CD4-positive, alpha-beta T cell (primary cell): ENCODE measurements around the gene NOL6. TPM values are rescaled to one million over a fixed set of nuclear protein-coding genes. Genes with fewer than 3 reads are reported as not detected.

Experiments
- ATAC-seq: fragments of 200-7000 bp; cut with Tn5 transposase; one replicate; pipeline ENCODE4 v1.10.0; 2022; ENCODE audit warnings: mild to moderate bottlenecking; ENCODE audit not compliant: poor library complexity
- CTCF ChIA-PET: fragments of 350-600 bp; sonication (Branson Sonifier 250); formaldehyde crosslinking; loops from one replicate; lab custom pipeline; 2021; ENCODE audit warnings: antibody characterized with exemption, inconsistent platforms; lab: Charles Lee
- POLR2A ChIA-PET: fragments of 350-600 bp; sonication (Branson Sonifier 250); formaldehyde crosslinking; loops from one replicate; lab custom pipeline; 2021; ENCODE audit warnings: antibody characterized with exemption, inconsistent platforms; lab: Charles Lee
- DNase-seq, 14 experiments: peaks; one replicate each; pipeline ENCODE4 v3.0.0-alpha.2; 2013 to 2020; ENCODE audit warnings: mixed read lengths in 2 of 14
- H3K27ac ChIP-seq, 2 donors: one replicate each; pipeline versions ENCODE4 v1.5.1 to v1.7.0; 2013; ENCODE audit warnings: low read length in 2 of 2, low read depth in 1 of 2, mild to moderate bottlenecking in 1 of 2
- H3K27me3 ChIP-seq, 2 experiments: 1 replicate in 1 of 2; 2 replicates in 1 of 2; pipeline versions ENCODE4 v1.6.1 to v1.7.0; 2013; ENCODE audit warnings: low read length in 2 of 2, control low read depth in 1 of 2, mild to moderate bottlenecking in 1 of 2, moderate library complexity in 1 of 2; ENCODE audit not compliant: insufficient read depth in 2 of 2, control insufficient read depth in 1 of 2
- H3K36me3 ChIP-seq: one replicate; pipeline ENCODE4 v1.6.1; 2013; ENCODE audit warnings: low read length, control low read depth; ENCODE audit not compliant: insufficient read depth
- H3K4me1 ChIP-seq: one replicate; pipeline ENCODE4 v1.6.1; 2013; ENCODE audit warnings: low read length, control low read depth; ENCODE audit not compliant: insufficient read depth
- H3K4me3 ChIP-seq: one replicate; pipeline ENCODE4 v1.5.1; 2013; ENCODE audit warnings: mild to moderate bottlenecking, low read length, moderate library complexity
- H3K9me3 ChIP-seq, 2 experiments: 1 replicate in 1 of 2; 2 replicates in 1 of 2; pipeline versions ENCODE4 v1.6.1 to v1.7.0; 2013; ENCODE audit warnings: low read length in 2 of 2, mild to moderate bottlenecking in 2 of 2, control low read depth in 1 of 2, moderate library complexity in 1 of 2; ENCODE audit not compliant: control insufficient read depth in 1 of 2, insufficient read depth in 1 of 2
- H3K27ac Mint-ChIP-seq: one replicate; pipeline ENCODE4 v1.8.0; 2020; ENCODE audit warnings: mixed read lengths
- H3K27me3 Mint-ChIP-seq: one replicate; pipeline ENCODE4 v1.8.0; 2021; ENCODE audit warnings: mixed read lengths
- H3K36me3 Mint-ChIP-seq: one replicate; pipeline ENCODE4 v1.8.0; 2021; ENCODE audit warnings: low read depth, mixed read lengths
- H3K4me1 Mint-ChIP-seq: one replicate; pipeline ENCODE4 v1.8.0; 2021; ENCODE audit warnings: low read depth, mixed read lengths
- H3K4me3 Mint-ChIP-seq: one replicate; pipeline ENCODE4 v1.8.0; 2020; ENCODE audit warnings: mild to moderate bottlenecking, mixed read lengths
- H3K9me3 Mint-ChIP-seq: one replicate; pipeline ENCODE4 v1.8.0; 2020; ENCODE audit warnings: mixed read lengths
- intact Hi-C, 2 experiments: fragments of 100-400 bp; cut with DNase I in 1 of 2; cut with micrococcal nuclease in 1 of 2; formaldehyde crosslinking; loops; one replicate each; pipeline versions ENCODE4 v1.15.1 to v1.9.0; 2023 to 2025; cut with DNase I, micrococcal nuclease
- total RNA-seq, 174 experiments: library from RNA in 2 of 174; stranded (reverse) in 2 of 174; gene quantifications; one replicate each; pipeline ENCODE4 v1.2.3 and lab custom pipeline; 2021 to 2026
- TF ChIP-seq, protein P1 (sequence below): fragments of 200-600 bp; IDR thresholded peaks from one replicate; pipeline ENCODE4 v1.8.0; 2022; ENCODE audit warnings: antibody characterized with exemption, mild to moderate bottlenecking

Gene NOL6
- total RNA-seq, 2 experiments from 2014 or later = 30.5 to 30.6 TPM

DNA sequence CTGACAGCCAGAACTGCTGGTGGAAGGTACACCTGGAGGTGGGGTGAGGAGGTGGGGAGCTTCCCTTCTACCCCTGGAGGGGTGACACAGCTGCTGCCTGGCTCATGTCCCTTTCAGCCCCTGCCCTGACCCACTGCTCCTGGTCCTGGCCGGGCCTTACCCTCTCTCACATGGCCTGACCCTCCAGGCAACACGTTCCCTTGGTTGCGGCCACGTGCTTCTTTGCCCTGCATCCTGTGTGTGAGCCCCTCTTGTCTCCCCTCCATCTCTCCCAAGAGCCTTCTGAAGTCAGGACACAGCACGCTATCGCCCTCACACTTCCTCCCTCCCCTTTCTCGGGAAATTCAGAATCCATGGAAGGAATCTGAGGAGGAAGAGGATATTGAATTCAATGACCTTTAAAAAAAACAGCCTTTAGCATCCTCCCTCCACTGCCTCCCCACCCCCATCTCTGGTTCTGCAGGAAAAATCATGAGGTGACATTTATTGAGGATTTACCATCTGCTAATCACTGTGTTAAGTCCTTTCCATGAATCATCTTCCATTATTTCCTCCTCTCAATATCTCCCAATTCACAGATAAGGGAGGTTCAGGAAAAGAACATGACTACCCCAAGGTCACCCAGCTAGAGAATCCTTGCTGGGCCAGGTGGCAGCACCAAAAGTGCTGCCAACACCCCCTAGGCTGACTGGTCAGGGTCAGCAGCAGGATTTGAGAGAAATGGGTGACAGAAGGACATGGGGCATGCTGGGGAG is 34.6 kb downstream of the NOL6 start:
- H3K4me1 ChIP-seq = peaks cover 41% of the 10 kb centered on the region

DNA sequence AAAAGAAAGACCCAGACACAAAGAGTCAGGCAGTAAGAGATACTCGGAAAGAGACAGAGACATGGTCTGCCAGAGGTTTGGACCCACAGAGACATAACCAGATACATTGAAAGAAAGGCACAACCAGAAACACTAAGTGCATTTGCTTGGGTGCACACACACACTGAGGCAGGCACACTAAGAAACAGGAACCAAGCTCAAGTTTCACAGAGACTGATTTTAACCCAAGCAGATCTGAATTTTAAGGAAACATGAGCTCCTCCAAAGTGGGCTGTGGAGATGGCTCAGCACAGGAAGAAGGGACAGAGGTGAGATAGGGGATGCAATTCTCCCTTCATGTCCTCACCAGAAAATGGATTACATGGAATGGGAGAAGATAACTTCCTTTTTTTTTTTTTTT is 35.8 kb downstream of the NOL6 start:
- peaks cover 25% of the 10 kb centered on the region for H3K4me1 Mint-ChIP-seq
- no peaks in the 10 kb centered on the region for H3K9me3 Mint-ChIP-seq
- Histone ChIP-seq H3K36me3 (peaks cover 29% of the 10 kb centered on the region), H3K9me3 (no peaks in the 10 kb centered on the region), H3K4me3 (no peak overlapping the region), H3K27ac (no peak overlapping the region), H3K4me1 (peaks cover 29% of the 10 kb centered on the region), H3K27me3 (no peaks in the 10 kb centered on the region)
- no peak for ATAC-seq
- DNase-seq = no peak
- intact Hi-C loops = no loop called here
- no peaks in the 10 kb centered on the region for H3K27me3 Mint-ChIP-seq
- peaks cover 31% of the 10 kb centered on the region for H3K36me3 Mint-ChIP-seq
- TF ChIP-seq, protein P1, sequence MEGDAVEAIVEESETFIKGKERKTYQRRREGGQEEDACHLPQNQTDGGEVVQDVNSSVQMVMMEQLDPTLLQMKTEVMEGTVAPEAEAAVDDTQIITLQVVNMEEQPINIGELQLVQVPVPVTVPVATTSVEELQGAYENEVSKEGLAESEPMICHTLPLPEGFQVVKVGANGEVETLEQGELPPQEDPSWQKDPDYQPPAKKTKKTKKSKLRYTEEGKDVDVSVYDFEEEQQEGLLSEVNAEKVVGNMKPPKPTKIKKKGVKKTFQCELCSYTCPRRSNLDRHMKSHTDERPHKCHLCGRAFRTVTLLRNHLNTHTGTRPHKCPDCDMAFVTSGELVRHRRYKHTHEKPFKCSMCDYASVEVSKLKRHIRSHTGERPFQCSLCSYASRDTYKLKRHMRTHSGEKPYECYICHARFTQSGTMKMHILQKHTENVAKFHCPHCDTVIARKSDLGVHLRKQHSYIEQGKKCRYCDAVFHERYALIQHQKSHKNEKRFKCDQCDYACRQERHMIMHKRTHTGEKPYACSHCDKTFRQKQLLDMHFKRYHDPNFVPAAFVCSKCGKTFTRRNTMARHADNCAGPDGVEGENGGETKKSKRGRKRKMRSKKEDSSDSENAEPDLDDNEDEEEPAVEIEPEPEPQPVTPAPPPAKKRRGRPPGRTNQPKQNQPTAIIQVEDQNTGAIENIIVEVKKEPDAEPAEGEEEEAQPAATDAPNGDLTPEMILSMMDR = no peak
- H3K27ac Mint-ChIP-seq = peak overlapping the region; percentile 10
- CTCF ChIA-PET = interaction anchor here (1.7 kb wide), 1 partner anchor 22 kb away, joined by 7 read pairs; no protein-coding TSS in a partner anchor
- POLR2A ChIA-PET = interaction anchor here (1.8 to 3.0 kb wide), 2 partner anchors 9 to 22 kb away, joined by 7 to 14 read pairs; partner anchors contain the start of gene AQP3
- no peak overlapping the region for H3K4me3 Mint-ChIP-seq

More for the DNA sequence above, 34.6 kb downstream of the NOL6 start:
- H3K36me3 ChIP-seq = peaks cover 41% of the 10 kb centered on the region
- H3K9me3 ChIP-seq = no peaks in the 10 kb centered on the region
- H3K27me3 ChIP-seq = no peaks in the 10 kb centered on the region
- H3K4me1 Mint-ChIP-seq = peaks cover 25% of the 10 kb centered on the region
- no peaks in the 10 kb centered on the region for H3K27me3 Mint-ChIP-seq
- H3K27ac Mint-ChIP-seq = no peak overlapping the region
- no peak overlapping the region for H3K4me3 ChIP-seq
- H3K4me3 Mint-ChIP-seq = no peak overlapping the region
- TF ChIP-seq, protein P1 = no peak
- H3K27ac ChIP-seq = no peak overlapping the region
- CTCF ChIA-PET = interaction anchor here (1.0 to 1.7 kb wide), 2 partner anchors 24 to 35 kb away, joined by 3 to 7 read pairs; no protein-coding TSS in a partner anchor
- POLR2A ChIA-PET = interaction anchor here (0.8 to 3.0 kb wide), 3 partner anchors 8 to 20 kb away, joined by 3 to 14 read pairs (median 3); partner anchors contain the start of gene AQP3
- DNase-seq (peak in 1 of 14 experiments; percentile 2), ATAC-seq (no peak)
- intact Hi-C loops = no loop called here
- peaks cover 43% of the 10 kb centered on the region for H3K36me3 Mint-ChIP-seq
- H3K9me3 Mint-ChIP-seq = no peaks in the 10 kb centered on the region

- Histone ChIP-seq H3K27ac (no peak overlapping the region), H3K4me3 (no peak overlapping the region), H3K36me3 (peaks cover 22% of the 10 kb centered on the region), H3K9me3 (no peaks in the 10 kb centered on the region), H3K27me3 (no peaks in the 10 kb centered on the region), H3K4me1 (peaks cover 23% of the 10 kb centered on the region)
- no peak overlapping the region for H3K4me3 Mint-ChIP-seq
- H3K36me3 Mint-ChIP-seq = peaks cover 24% of the 10 kb centered on the region
- H3K27ac Mint-ChIP-seq = no peak overlapping the region
- POLR2A ChIA-PET = interaction anchor here (1.8 to 3.0 kb wide), 2 partner anchors 10 to 21 kb away, joined by 7 to 14 read pairs; partner anchors contain the start of gene AQP3
- intact Hi-C loops = no loop called here
- no peaks in the 10 kb centered on the region for H3K27me3 Mint-ChIP-seq
- peaks cover 22% of the 10 kb centered on the region for H3K4me1 Mint-ChIP-seq
- ATAC-seq (no peak), DNase-seq (no peak)
- CTCF ChIA-PET = interaction anchor here (1.5 to 1.7 kb wide), 2 partner anchors 22 to 29 kb away, joined by 4 to 7 read pairs; no protein-coding TSS in a partner anchor
- TF ChIP-seq, protein P1 = no peak
- no peaks in the 10 kb centered on the region for H3K9me3 Mint-ChIP-seq
Measured at GRCh38 chr9:33437205-33437604, 36.5 kb downstream of the NOL6 start.
